HG03139 (cell line): Measurements from ENCODE around the gene PRKN.

Source experiments
- ATAC-seq: cut with Tn5 transposase; IDR thresholded peaks from one replicate; pipeline ENCODE4 v1.9.1; 2021; ENCODE audit not compliant: unreplicated experiment

Gene PRKN

GRCh38 chr6:162082520-162082919 lies 645.0 kb downstream of the PRKN start:
- no peak for ATAC-seq

DNA sequence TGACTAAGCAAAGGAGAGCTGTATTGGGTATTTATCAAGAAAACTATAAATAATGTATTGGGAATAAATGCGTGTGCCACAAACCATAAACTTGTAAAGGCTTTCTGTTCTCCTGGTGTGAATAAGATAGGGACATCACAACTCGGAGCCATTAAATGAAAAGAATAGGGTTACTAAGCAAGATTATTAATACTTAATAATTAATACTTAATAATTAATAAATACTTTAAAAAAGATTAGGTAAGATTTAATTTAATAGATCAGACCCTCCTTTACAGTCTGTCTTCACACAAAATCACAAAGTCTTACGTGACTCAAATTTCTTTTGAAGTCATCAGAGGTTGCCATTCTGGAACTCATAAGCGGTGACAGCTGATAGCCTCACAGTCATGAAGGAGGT lies 648.9 kb downstream of the PRKN start:
- ATAC-seq: no peak

GRCh38 chr6:162078126-162078525 lies 649.4 kb downstream of the PRKN start:
- no peak for ATAC-seq

DNA sequence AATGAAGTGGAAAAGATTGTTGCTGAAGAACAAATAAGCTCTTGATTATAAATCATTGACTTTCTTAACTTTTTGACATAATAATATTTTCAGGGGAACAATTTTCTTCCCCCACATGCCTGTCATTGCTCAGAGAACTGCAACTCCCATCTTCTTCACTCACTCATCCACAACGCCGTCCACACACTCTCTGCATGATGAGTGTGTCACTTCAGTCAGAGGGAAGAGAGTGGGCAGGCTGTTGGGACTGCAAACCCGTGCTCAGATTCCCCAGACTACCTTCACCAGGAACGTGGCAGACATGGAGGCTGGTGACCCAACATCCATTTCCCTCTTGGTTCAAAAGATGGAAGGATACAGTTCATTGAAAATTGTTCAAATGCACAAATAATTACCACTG lies 650.8 kb downstream of the PRKN start:
- no peak for ATAC-seq

GRCh38 chr6:162074641-162075275 lies 652.8 kb downstream of the PRKN start:
- ATAC-seq: no peak

DNA sequence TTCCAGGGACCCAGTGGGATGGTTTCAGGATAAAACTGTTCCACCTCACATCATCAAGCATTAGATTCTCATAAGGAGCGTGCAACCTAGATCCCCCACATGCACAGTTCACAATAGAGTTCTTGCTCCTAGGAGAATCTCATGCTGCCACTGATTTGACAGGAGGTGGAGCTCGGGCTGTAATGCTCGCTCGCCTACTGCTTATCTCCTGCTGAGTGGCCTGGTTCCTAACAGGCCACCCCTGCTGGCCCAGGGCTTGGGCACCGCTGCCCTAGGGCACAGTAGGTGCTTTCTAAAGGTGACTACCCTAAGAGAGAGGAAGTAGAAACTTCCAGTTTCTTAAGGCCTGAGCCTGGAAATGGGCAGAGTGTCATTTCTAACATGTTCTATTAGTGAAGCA lies 656.9 kb downstream of the PRKN start:
- no peak for ATAC-seq

GRCh38 chr6:162069995-162070394 lies 657.6 kb downstream of the PRKN start:
- ATAC-seq: no peak

DNA sequence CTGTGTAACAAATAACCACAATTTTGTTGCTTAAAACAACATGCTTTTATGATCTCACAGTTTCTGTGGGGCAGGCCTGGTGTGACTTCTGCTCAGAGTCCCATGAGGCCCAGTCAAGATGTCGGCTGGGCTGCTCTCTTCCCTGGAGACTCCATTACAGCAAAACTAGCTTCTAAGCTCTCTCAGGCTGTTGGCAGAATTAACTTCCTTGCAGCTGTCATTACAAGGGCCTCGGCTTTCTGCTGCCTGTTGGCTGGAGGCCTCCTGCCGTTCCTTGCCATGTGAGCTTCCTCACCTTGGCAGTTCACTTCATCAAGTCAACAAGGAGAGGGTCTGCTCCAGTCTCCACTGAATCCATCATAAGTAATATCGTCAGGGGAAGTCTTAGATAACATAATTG lies 659.2 kb downstream of the PRKN start:
- ATAC-seq: no peak

- ATAC-seq: no peak
These were observed 663.9 kb downstream of the PRKN start for GRCh38 chr6:162063666-162064065.

DNA sequence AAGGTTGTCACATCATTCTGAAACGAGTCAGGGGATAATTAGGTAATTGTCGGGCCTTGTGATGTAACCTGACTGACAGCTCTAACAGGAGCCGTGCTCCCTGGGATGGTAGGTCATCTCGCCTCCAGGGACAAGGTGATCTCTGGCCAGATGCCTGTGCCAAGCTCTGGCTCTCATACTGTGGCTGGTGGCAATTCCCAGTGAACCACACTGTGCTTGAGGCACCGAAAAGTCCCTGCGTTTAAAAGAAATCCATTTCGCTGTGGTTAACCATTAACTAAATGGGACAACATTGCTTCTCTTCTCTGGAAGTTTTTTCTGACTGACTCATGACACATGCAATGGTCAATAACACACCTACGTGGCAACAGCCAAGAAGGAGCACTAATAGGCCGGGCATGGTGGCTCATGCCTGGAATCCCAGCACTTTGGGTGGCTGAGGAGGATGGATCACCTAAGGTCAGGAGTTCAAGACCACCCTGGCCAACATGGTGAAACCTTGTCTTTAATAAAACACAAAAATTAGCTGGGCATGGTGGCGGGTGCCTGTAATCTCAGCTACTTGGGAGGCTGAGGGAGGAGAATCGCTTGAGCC lies 669.2 kb downstream of the PRKN start:
- no peak for ATAC-seq

GRCh38 chr6:162056745-162057144 lies 670.8 kb downstream of the PRKN start:
- ATAC-seq: no peak

DNA sequence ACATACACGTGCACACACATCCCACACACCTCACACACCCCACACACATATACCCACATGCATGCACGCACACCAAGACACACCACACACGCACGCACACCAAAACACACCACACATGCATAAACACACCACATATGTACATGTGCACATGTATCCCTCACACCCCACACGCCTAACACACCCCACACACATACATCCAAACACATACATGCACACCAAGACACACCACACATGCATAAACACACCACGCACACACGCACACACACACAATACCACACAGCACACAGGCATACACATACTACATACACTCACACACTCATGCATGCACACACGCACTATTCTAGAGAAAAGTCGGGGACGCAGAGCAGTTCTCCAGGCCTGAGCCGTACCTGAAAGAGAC lies 671.5 kb downstream of the PRKN start:
- ATAC-seq: no peak

GRCh38 chr6:162055365-162055764 lies 672.2 kb downstream of the PRKN start:
- no peak for ATAC-seq

DNA sequence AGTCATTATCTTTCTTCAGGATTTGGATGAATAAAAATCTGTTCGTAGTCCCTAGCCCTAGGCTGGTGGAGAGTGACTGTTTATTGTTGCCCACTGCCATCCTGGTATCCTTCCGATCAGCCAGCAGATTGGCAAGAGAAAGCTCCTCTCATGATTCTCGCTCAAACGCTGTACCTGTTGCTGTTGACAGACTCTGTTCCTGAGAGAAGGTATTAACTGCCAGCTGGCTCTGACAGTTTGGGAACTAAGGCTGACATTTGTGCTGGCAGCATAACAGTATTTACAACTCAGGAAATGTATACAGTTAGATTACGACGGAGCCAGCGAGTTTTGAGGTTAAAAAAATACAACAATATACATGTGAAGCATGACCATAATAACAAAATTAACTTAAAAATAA lies 674.5 kb downstream of the PRKN start:
- ATAC-seq: no peak

- ATAC-seq: no peak
These were observed 677.0 kb downstream of the PRKN start for GRCh38 chr6:162050579-162050978.

GRCh38 chr6:162046324-162046723 lies 681.2 kb downstream of the PRKN start:
- ATAC-seq: no peak

- no peak for ATAC-seq
These were observed 694.9 kb downstream of the PRKN start for GRCh38 chr6:162032620-162033019.

- no peak for ATAC-seq
These were observed 697.5 kb downstream of the PRKN start for GRCh38 chr6:162029873-162030576.

DNA sequence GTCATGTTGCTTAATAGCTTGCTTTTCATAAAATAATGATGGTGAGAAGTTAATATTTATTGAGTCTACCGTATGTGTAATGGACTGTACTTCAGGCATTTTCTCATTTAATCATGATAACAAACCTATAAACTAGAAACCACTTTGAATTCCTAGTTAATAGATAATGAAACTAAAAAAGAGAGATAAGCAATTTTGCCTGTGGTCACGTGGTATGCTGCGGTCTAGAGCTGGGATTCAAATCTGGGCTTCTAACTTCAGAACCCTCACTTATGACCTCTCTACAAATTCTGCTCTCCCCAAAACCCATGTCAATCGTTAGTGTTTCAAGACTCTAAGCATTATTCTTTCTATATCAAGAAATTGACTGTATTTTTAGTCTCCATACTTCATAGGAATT lies 700.7 kb downstream of the PRKN start:
- no peak for ATAC-seq

DNA sequence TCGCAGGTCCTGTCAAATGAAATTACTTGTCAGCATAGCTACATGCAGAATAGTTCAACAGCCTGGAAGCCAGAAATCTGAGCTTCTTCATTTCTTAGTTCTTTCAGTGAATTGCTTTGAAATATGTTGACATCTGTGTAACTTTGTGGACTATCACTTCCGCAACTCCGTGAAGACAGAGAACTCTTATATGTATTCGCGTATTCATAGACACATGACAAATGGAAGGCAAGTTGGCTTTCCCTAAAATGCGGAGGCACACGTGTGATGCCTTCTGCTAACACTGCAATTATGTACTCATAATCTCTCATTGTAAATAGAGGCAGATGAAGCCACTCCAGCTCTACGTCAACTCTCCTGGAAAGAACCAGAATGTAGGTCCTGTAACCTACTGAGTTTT lies 701.5 kb downstream of the PRKN start:
- no peak for ATAC-seq

- no peak for ATAC-seq
These were observed 708.2 kb downstream of the PRKN start for GRCh38 chr6:162019349-162019748.

DNA sequence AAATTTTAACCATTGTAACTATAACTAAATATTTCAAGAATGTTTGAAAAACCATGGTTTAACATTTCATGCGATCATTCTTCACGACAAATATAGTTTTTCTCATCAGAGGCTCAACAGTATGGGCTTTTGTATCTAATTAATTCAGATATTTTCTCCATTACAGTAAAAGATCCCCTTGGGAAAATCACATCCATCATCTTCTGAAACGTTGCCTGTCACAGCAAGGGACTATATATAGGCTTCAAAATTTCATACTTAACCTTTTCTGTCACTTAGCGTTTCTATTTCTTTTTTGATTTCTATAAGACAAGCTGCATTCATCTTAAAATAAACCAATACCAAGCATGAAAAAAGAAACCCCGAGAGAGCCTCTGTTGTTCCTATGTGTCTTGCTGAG lies 710.0 kb downstream of the PRKN start:
- ATAC-seq: no peak
